Neural cell (in vitro differentiated cells): ENCODE data around the gene USF1.

Experiments used
- CTCF ChIP-seq: fragments of 450-650 bp; IDR thresholded peaks from 2 replicates; pipeline ENCODE4 v1.5.1; 2014; ENCODE audit warnings: antibody characterized with exemption, mild to moderate bottlenecking, moderate library complexity; ENCODE audit not compliant: poor library complexity, severe bottlenecking
- EP300 ChIP-seq: fragments of 450-650 bp; conservative IDR thresholded peaks from 2 replicates; pipeline ENCODE4 v1.6.1; 2014; ENCODE audit warnings: antibody characterized with exemption, mild to moderate bottlenecking, moderate library complexity; ENCODE audit not compliant: poor library complexity, severe bottlenecking
- EZH2 ChIP-seq: fragments of 200-600, 300-800 bp; shearing (Covaris generic), sonication (generic); IDR thresholded peaks from 2 replicates; pipeline ENCODE4 v1.6.1; 2014; ENCODE audit warnings: antibody characterized with exemption, low read length, borderline replicate concordance, mild to moderate bottlenecking; ENCODE audit not compliant: insufficient read depth, poor library complexity, severe bottlenecking
- MXI1 ChIP-seq: fragments of 450-650 bp; conservative IDR thresholded peaks from 2 replicates; pipeline ENCODE4 v1.6.1; 2014; ENCODE audit warnings: antibody characterized with exemption, mild to moderate bottlenecking; ENCODE audit not compliant: poor library complexity, severe bottlenecking
- POLR2AphosphoS5 ChIP-seq: IDR thresholded peaks from 2 replicates; pipeline ENCODE4 v1.6.1; 2012
- RAD21 ChIP-seq: fragments of 450-650 bp; conservative IDR thresholded peaks from 2 replicates; pipeline ENCODE4 v1.6.1; 2014; ENCODE audit warnings: antibody characterized with exemption, mild to moderate bottlenecking, moderate library complexity
- REST ChIP-seq: IDR thresholded peaks from 2 replicates; pipeline ENCODE4 v1.6.1; 2012; ENCODE audit warnings: borderline replicate concordance
- SMC3 ChIP-seq: fragments of 450-650 bp; conservative IDR thresholded peaks from 2 replicates; pipeline ENCODE4 v1.6.1; 2014; ENCODE audit warnings: antibody characterized with exemption, mild to moderate bottlenecking, moderate library complexity; ENCODE audit not compliant: poor library complexity
- TAF1 ChIP-seq: IDR thresholded peaks from 2 replicates; pipeline ENCODE4 v1.6.1; 2012; ENCODE audit warnings: low read depth

GRCh38 chr1:161032409-161032808, 13.4 kb downstream of the USF1 start:
- TF ChIP-seq EZH2 (no peak), CTCF (no peak), REST (no peak), TAF1 (no peak), EP300 (no peak), POLR2AphosphoS5 (no peak), RAD21 (no peak), SMC3 (no peak), MXI1 (no peak)
